GM12891 (cell line): ENCODE data around the gene ENO4.

Experiments
- POLR2A ChIP-seq: IDR thresholded peaks from 2 replicates; pipeline ENCODE4 v1.6.1; 2011; ENCODE audit warnings: low read depth, low read length, control low read depth
- POLR2AphosphoS5 ChIP-seq: IDR thresholded peaks from 2 replicates; pipeline ENCODE4 v1.6.1; 2011; ENCODE audit warnings: low read depth, low read length, control low read depth
- POU2F2 ChIP-seq: IDR thresholded peaks from 2 replicates; pipeline ENCODE4 v1.6.1; 2011; ENCODE audit warnings: low read depth, mild to moderate bottlenecking, control low read depth, low read length, moderate library complexity

GRCh38 chr10:116864436-116864835 lies 15.1 kb downstream of the ENO4 start:
- TF ChIP-seq POLR2A: no peak
- TF ChIP-seq POLR2AphosphoS5: no peak
- TF ChIP-seq POU2F2: no peak
